ENCODE data around the gene TMOD2. TPM values are rescaled to one million over a fixed set of nuclear protein-coding genes. Genes with fewer than 3 reads are reported as not detected.

Gene TMOD2
- total and polyA plus RNA-seq, 7 donors: 0.49 to 5.8 (median 2.1) TPM

DNA sequence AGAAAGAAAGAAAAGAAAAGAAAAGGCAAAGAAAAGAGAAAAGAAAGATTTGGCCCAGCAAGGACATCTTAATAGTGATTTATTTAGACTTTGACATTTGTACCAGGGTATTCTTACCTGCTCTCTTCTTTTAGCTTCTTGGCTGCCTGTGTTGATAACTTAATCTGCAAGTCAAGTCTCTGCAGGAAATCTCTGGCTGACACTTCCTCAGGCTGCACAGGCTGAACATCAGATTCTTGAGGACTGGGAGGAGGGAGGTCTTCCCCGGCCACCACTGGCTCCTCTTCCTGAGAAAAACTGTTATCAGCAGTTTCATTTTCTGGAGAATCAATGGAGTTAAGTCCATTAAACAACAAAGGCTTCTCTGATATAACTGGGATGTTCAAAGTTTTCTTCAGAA is 26.7 kb upstream of the TMOD2 start:
- H3K4me1 ChIP-seq: peaks cover 37% of the 10 kb centered on the region
- intact Hi-C loops (cut with DNase I): no loop called here
- TF ChIP-seq, protein P1, sequence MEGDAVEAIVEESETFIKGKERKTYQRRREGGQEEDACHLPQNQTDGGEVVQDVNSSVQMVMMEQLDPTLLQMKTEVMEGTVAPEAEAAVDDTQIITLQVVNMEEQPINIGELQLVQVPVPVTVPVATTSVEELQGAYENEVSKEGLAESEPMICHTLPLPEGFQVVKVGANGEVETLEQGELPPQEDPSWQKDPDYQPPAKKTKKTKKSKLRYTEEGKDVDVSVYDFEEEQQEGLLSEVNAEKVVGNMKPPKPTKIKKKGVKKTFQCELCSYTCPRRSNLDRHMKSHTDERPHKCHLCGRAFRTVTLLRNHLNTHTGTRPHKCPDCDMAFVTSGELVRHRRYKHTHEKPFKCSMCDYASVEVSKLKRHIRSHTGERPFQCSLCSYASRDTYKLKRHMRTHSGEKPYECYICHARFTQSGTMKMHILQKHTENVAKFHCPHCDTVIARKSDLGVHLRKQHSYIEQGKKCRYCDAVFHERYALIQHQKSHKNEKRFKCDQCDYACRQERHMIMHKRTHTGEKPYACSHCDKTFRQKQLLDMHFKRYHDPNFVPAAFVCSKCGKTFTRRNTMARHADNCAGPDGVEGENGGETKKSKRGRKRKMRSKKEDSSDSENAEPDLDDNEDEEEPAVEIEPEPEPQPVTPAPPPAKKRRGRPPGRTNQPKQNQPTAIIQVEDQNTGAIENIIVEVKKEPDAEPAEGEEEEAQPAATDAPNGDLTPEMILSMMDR (IDR thresholded peaks at IDR 0.05): no peak
- peaks cover 0 to 36% of the 10 kb centered on the region in 2 donors for H3K36me3 ChIP-seq (ENCODE audit: insufficient read depth in 1 of 2, low read depth in 1 of 2)
- H3K9me3 ChIP-seq: no peaks in the 10 kb centered on the region
- no peaks in the 10 kb centered on the region for H3K27me3 ChIP-seq (ENCODE audit: insufficient read depth in 3 of 3, low read length in 2 of 3)
- DNase-seq (no peak), ATAC-seq (peak in 1 of 4 donors; percentile 68)
- 8 to 47% (median 33%) methylated on average over 1 of the region's 1 CpG for WGBS, 3 donors
- peak overlapping the region; percentile 4 for H3K27ac ChIP-seq
- no peak overlapping the region for H3K4me3 ChIP-seq

DNA sequence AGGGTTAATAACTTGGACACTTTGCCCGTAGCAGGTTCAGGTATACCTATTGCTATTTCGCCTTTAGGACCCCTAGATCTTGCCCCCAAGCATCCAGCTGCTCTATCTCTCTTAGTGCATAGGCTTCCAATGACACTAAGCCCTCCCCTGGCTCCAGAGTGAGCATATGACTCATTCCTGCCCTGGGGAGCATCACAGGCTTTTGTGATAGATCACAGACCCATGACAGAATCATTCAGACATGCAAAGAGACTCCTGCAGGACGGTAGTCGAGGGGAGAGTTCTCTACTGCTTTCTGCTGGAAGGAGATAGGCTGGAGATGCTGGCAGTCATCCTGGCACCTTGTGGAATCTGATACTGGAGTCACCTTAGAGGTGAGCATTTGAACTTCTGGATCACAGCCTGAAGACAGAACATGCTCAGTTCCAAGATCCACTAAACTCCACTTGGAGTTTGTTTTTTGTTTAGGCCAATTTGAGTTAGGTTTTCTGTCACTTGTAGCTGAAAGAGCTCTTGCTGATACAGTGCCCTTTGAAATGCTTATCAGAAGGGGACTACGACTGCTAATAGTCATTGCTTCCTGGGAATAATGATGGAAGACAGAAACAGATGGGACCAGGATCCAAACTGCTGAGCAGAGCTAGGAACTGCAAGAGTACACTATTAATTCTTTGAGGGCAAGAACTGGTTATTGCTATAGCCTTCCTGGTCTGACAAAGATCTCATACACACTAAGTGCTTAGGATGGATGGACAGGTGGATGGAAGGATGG is 24.9 kb upstream of the TMOD2 start:
- 19 to 24% (median 19%) methylated on average over 5 of the region's 5 CpGs for WGBS, 3 donors
- intact Hi-C loops (cut with DNase I): no loop called here
- no peak overlapping the region for H3K4me3 ChIP-seq
- peak; percentile 98 to 100 (median 100) for ATAC-seq
- peaks cover 52% of the 10 kb centered on the region for H3K4me1 ChIP-seq
- peaks cover 0 to 25% of the 10 kb centered on the region in 2 donors for H3K36me3 ChIP-seq (ENCODE audit: insufficient read depth in 1 of 2, low read depth in 1 of 2)
- TF ChIP-seq, protein P1 (IDR thresholded peaks at IDR 0.05): no peak
- no peaks in the 10 kb centered on the region for H3K27me3 ChIP-seq (ENCODE audit: insufficient read depth in 3 of 3, low read length in 2 of 3)
- H3K9me3 ChIP-seq: no peaks in the 10 kb centered on the region
- peak; percentile 44 to 66 for DNase-seq
- peak overlapping the region; percentile 62 for H3K27ac ChIP-seq

DNA sequence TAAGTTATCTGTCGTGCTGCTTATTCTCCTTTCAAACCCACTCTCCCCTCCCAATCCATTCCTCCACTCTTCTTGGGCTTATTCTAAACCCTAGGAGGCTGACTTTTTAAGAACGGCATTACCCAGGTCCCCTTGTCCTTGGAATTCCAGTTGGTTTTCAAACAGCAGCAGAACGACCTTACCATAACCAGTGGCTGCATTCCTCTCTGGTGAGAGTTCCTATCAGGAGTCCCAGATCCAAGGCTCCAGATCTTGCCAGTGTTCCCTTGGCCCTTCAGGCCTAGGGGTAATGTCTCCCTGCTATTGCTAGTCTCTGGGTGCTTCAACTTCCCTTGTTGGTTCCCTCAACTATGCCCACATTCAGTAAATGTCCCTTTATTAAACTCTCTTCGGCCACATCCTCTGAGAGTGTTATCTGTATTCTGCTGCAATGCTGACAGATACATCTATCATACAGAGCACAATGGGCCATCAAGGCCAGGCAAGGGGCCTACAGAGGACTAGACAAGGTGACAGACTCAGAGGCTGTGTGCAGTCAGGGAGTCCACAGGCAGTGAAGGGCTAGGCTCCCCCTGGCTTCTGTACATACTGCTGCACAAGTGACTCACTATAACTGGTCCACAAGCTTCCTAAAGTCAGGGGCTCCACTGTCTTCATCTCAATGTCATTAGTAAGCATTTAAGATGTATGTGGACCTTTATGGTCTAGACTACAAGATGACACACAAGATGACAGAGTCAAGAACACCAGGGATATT is 24.1 kb upstream of the TMOD2 start:
- H3K4me1 ChIP-seq: peaks cover 61% of the 10 kb centered on the region

DNA sequence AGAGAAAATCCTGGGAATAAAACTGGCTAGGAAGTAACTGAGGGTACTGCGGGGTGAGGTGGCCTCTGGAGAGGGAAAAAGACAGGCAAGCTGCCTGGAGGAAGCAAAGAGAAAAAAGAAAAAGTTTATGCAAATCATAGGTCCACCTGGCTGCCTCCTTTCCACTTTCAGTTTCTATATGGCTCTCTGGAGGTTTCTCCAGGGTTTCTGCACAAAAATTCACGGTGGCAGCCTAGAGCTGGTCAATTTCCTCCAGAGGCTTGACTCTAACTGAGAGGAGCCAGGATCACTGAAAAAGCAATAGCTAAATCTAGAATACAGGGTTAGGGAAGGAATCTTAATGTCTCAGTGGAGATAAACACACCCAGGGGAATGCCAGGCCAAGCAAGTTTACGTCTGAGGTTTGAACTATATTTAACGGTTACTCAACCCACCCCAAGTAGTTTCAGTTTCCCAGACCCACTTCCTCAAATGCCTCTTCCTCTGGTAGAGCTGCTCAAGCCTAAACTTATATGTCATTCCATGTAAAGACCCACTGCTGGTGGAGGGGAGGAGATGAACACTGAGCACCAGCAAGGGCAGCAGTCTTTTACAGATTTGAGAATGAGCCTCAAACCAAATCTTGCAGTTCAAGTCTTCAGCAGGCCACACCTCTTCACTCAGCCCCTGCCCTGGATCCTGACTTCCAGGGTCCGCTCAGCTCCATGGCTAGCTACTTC is 19.7 kb upstream of the TMOD2 start:
- Histone ChIP-seq H3K9me3 (no peaks in the 10 kb centered on the region), H3K4me3 (peak overlapping the region; percentile 55), H3K27me3 (ENCODE audit: insufficient read depth in 3 of 3, low read length in 2 of 3) (no peaks in the 10 kb centered on the region), H3K36me3 (ENCODE audit: insufficient read depth in 1 of 2, low read depth in 1 of 2) (no peaks in the 10 kb centered on the region), H3K4me1 (peaks cover 70% of the 10 kb centered on the region), H3K27ac (peak overlapping the region; percentile 83)
- intact Hi-C loops (cut with DNase I): no loop called here
- WGBS, 3 donors: 21 to 48% (median 31%) methylated on average over 5 of the region's 5 CpGs
- TF ChIP-seq, protein P1 (IDR thresholded peaks at IDR 0.05): no peak
- peak; percentile 70 to 85 (median 82) for ATAC-seq
- DNase-seq: no peak

More for the DNA sequence above, 24.1 kb upstream of the TMOD2 start:
- intact Hi-C loops (cut with DNase I): no loop called here
- no peak overlapping the region for H3K4me3 ChIP-seq
- 74 to 84% (median 78%) methylated on average over 4 of the region's 4 CpGs for WGBS, 3 donors
- H3K27me3 ChIP-seq (ENCODE audit: insufficient read depth in 3 of 3, low read length in 2 of 3): no peaks in the 10 kb centered on the region
- TF ChIP-seq, protein P1 (IDR thresholded peaks at IDR 0.05): no peak
- DNase-seq (no peak), ATAC-seq (no peak)
- H3K9me3 ChIP-seq: no peaks in the 10 kb centered on the region
- H3K36me3 ChIP-seq (ENCODE audit: insufficient read depth in 1 of 2, low read depth in 1 of 2): peaks cover 0 to 17% of the 10 kb centered on the region in 2 donors
- H3K27ac ChIP-seq: peak overlapping the region; percentile 62

Data from psoas muscle (tissue), 8 donors.